SK-N-SH (cell line): Measurements from ENCODE around the gene BCAR1. TPM values are rescaled to one million over a fixed set of nuclear protein-coding genes. Genes with fewer than 3 reads are reported as not detected.

Experiments used
- CTCF ChIA-PET: fragments of 300-600, 350-600 bp; formaldehyde crosslinking; extraction: SDS; loops from one replicate; lab custom pipeline; 2021; lab: Yijun Ruan, JAX
- POLR2A ChIA-PET: fragments of 350-600 bp; sonication (Branson Sonifier 250); formaldehyde crosslinking; extraction: SDS; loops from one replicate; lab custom pipeline; 2020; ENCODE audit warnings: antibody characterized with exemption, inconsistent platforms; lab: Yijun Ruan, JAX
- DNase-seq: peaks from one replicate; pipeline ENCODE4 v3.0.0; 2012
- H2AFZ ChIP-seq: fragments of 200-600 bp; sonication (generic); 2 replicates; pipeline ENCODE4 v1.8.1; 2016; ENCODE audit warnings: antibody characterized with exemption, mild to moderate bottlenecking, low read depth
- H3F3A ChIP-seq: fragments of 200-600 bp; sonication (generic); replicated peaks from 2 replicates; pipeline ENCODE3; 2016; ENCODE audit warnings: antibody characterized with exemption, mild to moderate bottlenecking; ENCODE audit not compliant: insufficient read depth
- H3K27ac ChIP-seq, 2 experiments: fragments of 200-500 bp in 1 of 2; fragments of 200-600 bp in 1 of 2; sonication (Bioruptor generic) in 1 of 2; sonication (generic), shearing (Covaris generic) in 1 of 2; 2 replicates each; pipeline versions ENCODE4 v1.5.1 to v1.6.1; 2014 to 2016; ENCODE audit warnings: low read depth in 2 of 2, inconsistent platforms in 1 of 2, low read length in 1 of 2, mild to moderate bottlenecking in 1 of 2, mixed read lengths in 1 of 2
- H3K27me3 ChIP-seq: fragments of 200-600 bp; sonication (generic), shearing (Covaris generic); 2 replicates; pipeline ENCODE4 v1.6.1; 2016; ENCODE audit warnings: mixed run types; ENCODE audit not compliant: insufficient read depth
- H3K36me3 ChIP-seq, 2 experiments: fragments of 200-500 bp in 1 of 2; fragments of 200-600 bp in 1 of 2; sonication (Bioruptor generic) in 1 of 2; sonication (generic) in 1 of 2; replicated peaks in 1 of 2; 2 replicates each; pipeline versions ENCODE3 to v1.5.1; 2014 to 2016; ENCODE audit warnings: low read length in 1 of 2, mild to moderate bottlenecking in 1 of 2; ENCODE audit not compliant: insufficient read depth in 2 of 2, control insufficient read depth in 1 of 2
- H3K4me1 ChIP-seq, 2 experiments: fragments of 200-500 bp in 1 of 2; fragments of 200-600 bp in 1 of 2; sonication (Bioruptor generic) in 1 of 2; sonication (generic), shearing (Covaris generic) in 1 of 2; 2 replicates each; pipeline versions ENCODE4 v1.5.1 to v1.6.1; 2014 to 2016; ENCODE audit warnings: low read depth in 1 of 2, low read length in 1 of 2, mixed run types in 1 of 2; ENCODE audit not compliant: insufficient read depth in 2 of 2, control insufficient read depth in 1 of 2
- H3K4me2 ChIP-seq: fragments of 200-600 bp; sonication (generic), shearing (Covaris generic); 2 replicates; pipeline ENCODE4 v1.6.1; 2017; ENCODE audit warnings: mixed run types
- H3K4me3 ChIP-seq, 2 experiments: fragments of 200-500 bp in 1 of 2; fragments of 200-600 bp in 1 of 2; sonication (Bioruptor generic) in 1 of 2; sonication (generic), shearing (Covaris generic) in 1 of 2; 2 replicates each; pipeline versions ENCODE4 v1.5.1 to v1.8.1; 2014 to 2016; ENCODE audit warnings: low read depth in 2 of 2, inconsistent platforms in 1 of 2, low read length in 1 of 2, mild to moderate bottlenecking in 1 of 2, mixed read lengths in 1 of 2, moderate library complexity in 1 of 2
- H3K79me2 ChIP-seq: fragments of 200-600 bp; sonication (generic); 2 replicates; pipeline ENCODE4 v1.8.1; 2017; ENCODE audit warnings: mild to moderate bottlenecking; ENCODE audit not compliant: insufficient read depth
- H3K9ac ChIP-seq: fragments of 200-600 bp; sonication (generic); 2 replicates; pipeline ENCODE4 v1.6.1; 2017; ENCODE audit warnings: mixed run types
- H3K9me2 ChIP-seq: fragments of 200-600 bp; sonication (generic); 2 replicates; pipeline ENCODE4 v1.6.1; 2017; ENCODE audit warnings: mixed run types
- H3K9me3 ChIP-seq: fragments of 200-600 bp; sonication (generic); 2 replicates; pipeline ENCODE4 v1.6.1; 2017; ENCODE audit warnings: mixed run types, mild to moderate bottlenecking, moderate library complexity
- H4K20me1 ChIP-seq: fragments of 200-600 bp; sonication (generic); 2 replicates; pipeline ENCODE4 v1.6.1; 2017; ENCODE audit warnings: mild to moderate bottlenecking, mixed run types; ENCODE audit not compliant: insufficient read depth
- CHD2 ChIP-seq: fragments of 150-350 bp; IDR thresholded peaks from 2 replicates; pipeline ENCODE4 v1.6.1; 2018; ENCODE audit warnings: low read length; ENCODE audit not compliant: partially characterized antibody
- CTCF ChIP-seq: fragments of 200-600 bp; sonication (generic); IDR thresholded peaks from 2 replicates; pipeline ENCODE4 v1.6.1; 2017; ENCODE audit warnings: antibody characterized with exemption, mild to moderate bottlenecking, moderate library complexity
- EP300 ChIP-seq, 2 experiments: IDR thresholded peaks; 2 replicates each; pipeline versions ENCODE4 v1.4.0 to v1.6.1; 2012; ENCODE audit warnings: borderline replicate concordance in 1 of 2, low read depth in 1 of 2, low read length in 1 of 2
- EZH2phosphoT487 ChIP-seq: fragments of 200-600 bp; sonication (generic); IDR thresholded peaks from 2 replicates; pipeline ENCODE4 v1.6.1; 2017; ENCODE audit warnings: low read depth, mixed run types, mild to moderate bottlenecking, antibody characterized with exemption, moderate library complexity, borderline replicate concordance
- FOXJ3 ChIP-seq: sonication (generic); formaldehyde crosslinking; IDR thresholded peaks from 2 replicates; pipeline ENCODE4 v1.5.1; 2020; ENCODE audit warnings: mild to moderate bottlenecking, missing genetic modification reagents
- GABPA ChIP-seq: IDR thresholded peaks from 2 replicates; pipeline ENCODE4 v1.4.0; 2012; ENCODE audit warnings: low read depth, mild to moderate bottlenecking
- GATA2 ChIP-seq: sonication (generic); formaldehyde crosslinking; IDR thresholded peaks from 2 replicates; pipeline ENCODE4 v1.5.0; 2020; ENCODE audit warnings: mild to moderate bottlenecking, missing genetic modification reagents
- MXI1 ChIP-seq: IDR thresholded peaks from 2 replicates; pipeline ENCODE4 v1.6.1; 2012; ENCODE audit warnings: mild to moderate bottlenecking, low read depth, low read length, improper control_type of control experiment
- NRF1 ChIP-seq: IDR thresholded peaks from 2 replicates; pipeline ENCODE4 v1.6.1; 2012; ENCODE audit warnings: low read depth, mild to moderate bottlenecking, low read length
- POLR2AphosphoS5 ChIP-seq: IDR thresholded peaks from 2 replicates; pipeline ENCODE4 v1.6.1; 2012; ENCODE audit warnings: low read depth, low read length
- RCOR1 ChIP-seq: fragments of 150-350 bp; IDR thresholded peaks from 2 replicates; pipeline ENCODE4 v1.6.1; 2017; ENCODE audit warnings: antibody characterized with exemption, low read length
- TAF1 ChIP-seq: IDR thresholded peaks from 2 replicates; pipeline ENCODE4 v1.6.1; 2012; ENCODE audit warnings: low read depth, mild to moderate bottlenecking, low read length, moderate library complexity, borderline replicate concordance
- TCF12 ChIP-seq: IDR thresholded peaks from 2 replicates; pipeline ENCODE4 v1.4.0; 2012
- USF2 ChIP-seq: fragments of 150-350 bp; IDR thresholded peaks from 2 replicates; pipeline ENCODE4 v1.6.1; 2017; ENCODE audit warnings: antibody characterized with exemption, low read length, low read depth, borderline replicate concordance
- WGBS: methylation state at CpG from one replicate; pipeline ENCODE4 v1.1.6; 2017; ENCODE audit warnings: low lambda C conversion rate; 5-methylcytosine and 5-hydroxymethylcytosine counted together
- polyA plus RNA-seq, 3 experiments: library from polyadenylated mRNA; depleted of rRNA; stranded (reverse); fragments of >200 nt; gene quantifications; 2 replicates each; pipeline ENCODE4 v1.2.3, GENCODE V29; 2012
- TF ChIP-seq, protein P1 (sequence below): IDR thresholded peaks from 2 replicates; pipeline ENCODE4 v1.4.0; 2012; ENCODE audit warnings: low read depth
- TF ChIP-seq, protein P2 (sequence below): IDR thresholded peaks from 2 replicates; pipeline ENCODE4; 2012
- TF ChIP-seq, protein P3 (sequence below): IDR thresholded peaks from 2 replicates; pipeline ENCODE4 v1.4.0; 2012; ENCODE audit warnings: low read depth, borderline replicate concordance

The BCAR1 gene
- polyA plus RNA-seq, 1 of the 3 experiments (the other 2 are of a cell fraction) = 45.1 TPM

DNA sequence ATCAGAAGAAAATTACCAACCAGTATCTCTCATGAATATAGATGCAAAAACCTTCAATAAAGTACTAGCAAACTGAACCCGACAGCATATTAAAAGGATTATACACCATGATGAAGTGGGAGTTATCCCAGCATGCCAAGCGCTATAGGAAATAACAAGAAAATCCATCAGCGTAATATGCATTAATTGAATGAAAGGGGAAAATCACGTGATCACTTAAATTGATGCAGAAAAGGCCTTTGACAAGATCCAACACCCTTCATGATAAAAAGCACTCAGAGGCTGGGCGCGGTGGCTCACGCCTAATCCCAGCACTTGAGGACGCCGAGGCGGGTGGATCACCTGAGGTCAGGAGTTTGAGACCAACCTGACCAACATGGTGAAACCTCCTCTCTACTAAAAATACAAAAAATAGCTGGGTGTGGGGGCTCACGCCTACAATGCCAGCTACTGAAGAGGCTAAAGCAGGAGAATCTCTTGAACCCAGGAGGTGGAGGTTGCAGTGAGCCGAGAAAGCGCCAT, 49.3 kb downstream of the BCAR1 start:
- Histone ChIP-seq H2AFZ (no peak overlapping the region), H3K4me1 (peaks cover 0 to 8% of the 10 kb centered on the region in 2 experiments; a peak in 1 of 4 replicates), H3K79me2 (no peaks in the 10 kb centered on the region), H3K4me3 (no peak overlapping the region), H3K27ac (no peak overlapping the region), H3F3A (no peaks in the 10 kb centered on the region), H3K4me2 (no peak overlapping the region), H3K9me2 (no peaks in the 10 kb centered on the region), H3K36me3 (no peaks in the 10 kb centered on the region), H4K20me1 (no peaks in the 10 kb centered on the region), H3K27me3 (no peaks in the 10 kb centered on the region), H3K9ac (no peak overlapping the region), H3K9me3 (no peaks in the 10 kb centered on the region)
- ChIA-PET CTCF (interaction anchor here (1.2 to 6.5 kb wide), 4 partner anchors 32 to 200 kb away, joined by 5 to 105 read pairs (median 10); no protein-coding TSS in a partner anchor), POLR2A (no interaction called here)
- WGBS = 90% methylated on average over 13 of the region's 13 CpGs
- TF ChIP-seq NRF1 (no peak), USF2 (no peak), EZH2phosphoT487 (no peak), GATA2 (CRISPR knock-in tag) (no peak), MXI1 (no peak), TCF12 (no peak)
- no peak for DNase-seq

DNA sequence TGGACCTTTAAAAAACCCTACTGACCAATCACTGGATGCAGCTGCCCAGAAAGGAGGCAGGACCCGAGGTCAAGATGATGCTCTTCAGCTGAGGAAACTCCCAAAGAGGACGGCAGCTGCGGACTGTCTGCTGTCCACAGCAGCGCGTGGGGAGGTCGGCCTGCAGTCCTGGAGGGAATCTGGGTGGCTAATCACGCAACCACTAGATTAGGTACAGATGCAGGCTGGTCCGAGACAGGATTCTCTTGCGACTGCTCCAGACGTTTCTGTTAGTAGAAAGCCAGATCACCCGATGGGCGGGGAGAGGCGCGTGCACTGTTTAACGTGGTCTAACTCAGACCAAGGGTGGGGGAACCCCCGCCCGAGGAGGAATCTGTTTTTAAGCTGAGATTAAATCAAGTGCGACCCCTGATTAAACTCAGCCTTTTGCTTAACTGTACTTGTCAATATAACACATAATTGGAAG, 53.3 kb downstream of the BCAR1 start:
- Histone ChIP-seq H3K9me3 (no peaks in the 10 kb centered on the region), H3F3A (no peaks in the 10 kb centered on the region), H3K4me2 (peak overlapping the region; percentile 46; the same call in 1 of the 2 replicates), H3K27me3 (no peaks in the 10 kb centered on the region), H3K4me3 (peak overlapping the region in 1 of 2 experiments; percentile 19; a peak in 1 of 4 replicates), H3K27ac (peak overlapping the region in 1 of 2 experiments; percentile 8; a peak in 1 of 4 replicates), H4K20me1 (no peaks in the 10 kb centered on the region), H3K36me3 (no peaks in the 10 kb centered on the region), H3K9ac (no peak overlapping the region), H3K4me1 (peaks cover 0 to 8% of the 10 kb centered on the region in 2 experiments; a peak in 1 of 4 replicates), H2AFZ (peak overlapping the region; percentile 77; the same call in 1 of the 2 replicates), H3K79me2 (no peaks in the 10 kb centered on the region), H3K9me2 (no peaks in the 10 kb centered on the region)
- WGBS = 18% methylated on average over 18 of the region's 18 CpGs
- CTCF ChIA-PET = interaction anchor here (0.6 to 6.5 kb wide), 27 partner anchors 18 to 566 kb away, joined by 3 to 105 read pairs (median 5); partner anchors contain the start of genes CHST5, CTRB1, TMEM170A and ZNRF1
- TF ChIP-seq CTCF (no peak), RCOR1 (no peak), POLR2AphosphoS5 (no peak), GATA2 (CRISPR knock-in tag) (0 out of 2 replicates have a peak, but pooled peaks have one; percentile 9), CHD2 (peak; percentile 7), NRF1 (no peak), EZH2phosphoT487 (no peak), EP300 (IDR thresholded peaks at IDR 0.05; ENCODE audit: borderline replicate concordance in 1 of 2, low read depth in 1 of 2, low read length in 1 of 2) (peak in 1 of 2 experiments; percentile 32; a peak in 1 of 4 replicates), MXI1 (peak; percentile 54; the same call in 1 of the 2 replicates), GABPA (no peak), FOXJ3 (CRISPR knock-in tag) (no peak), TAF1 (no peak)
- TF ChIP-seq, protein P1, sequence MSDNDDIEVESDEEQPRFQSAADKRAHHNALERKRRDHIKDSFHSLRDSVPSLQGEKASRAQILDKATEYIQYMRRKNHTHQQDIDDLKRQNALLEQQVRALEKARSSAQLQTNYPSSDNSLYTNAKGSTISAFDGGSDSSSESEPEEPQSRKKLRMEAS = no peak
- TF ChIP-seq, protein P2, sequence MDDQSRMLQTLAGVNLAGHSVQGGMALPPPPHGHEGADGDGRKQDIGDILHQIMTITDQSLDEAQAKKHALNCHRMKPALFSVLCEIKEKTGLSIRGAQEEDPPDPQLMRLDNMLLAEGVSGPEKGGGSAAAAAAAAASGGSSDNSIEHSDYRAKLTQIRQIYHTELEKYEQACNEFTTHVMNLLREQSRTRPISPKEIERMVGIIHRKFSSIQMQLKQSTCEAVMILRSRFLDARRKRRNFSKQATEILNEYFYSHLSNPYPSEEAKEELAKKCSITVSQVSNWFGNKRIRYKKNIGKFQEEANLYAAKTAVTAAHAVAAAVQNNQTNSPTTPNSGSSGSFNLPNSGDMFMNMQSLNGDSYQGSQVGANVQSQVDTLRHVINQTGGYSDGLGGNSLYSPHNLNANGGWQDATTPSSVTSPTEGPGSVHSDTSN = no peak
- TF ChIP-seq, protein P3, sequence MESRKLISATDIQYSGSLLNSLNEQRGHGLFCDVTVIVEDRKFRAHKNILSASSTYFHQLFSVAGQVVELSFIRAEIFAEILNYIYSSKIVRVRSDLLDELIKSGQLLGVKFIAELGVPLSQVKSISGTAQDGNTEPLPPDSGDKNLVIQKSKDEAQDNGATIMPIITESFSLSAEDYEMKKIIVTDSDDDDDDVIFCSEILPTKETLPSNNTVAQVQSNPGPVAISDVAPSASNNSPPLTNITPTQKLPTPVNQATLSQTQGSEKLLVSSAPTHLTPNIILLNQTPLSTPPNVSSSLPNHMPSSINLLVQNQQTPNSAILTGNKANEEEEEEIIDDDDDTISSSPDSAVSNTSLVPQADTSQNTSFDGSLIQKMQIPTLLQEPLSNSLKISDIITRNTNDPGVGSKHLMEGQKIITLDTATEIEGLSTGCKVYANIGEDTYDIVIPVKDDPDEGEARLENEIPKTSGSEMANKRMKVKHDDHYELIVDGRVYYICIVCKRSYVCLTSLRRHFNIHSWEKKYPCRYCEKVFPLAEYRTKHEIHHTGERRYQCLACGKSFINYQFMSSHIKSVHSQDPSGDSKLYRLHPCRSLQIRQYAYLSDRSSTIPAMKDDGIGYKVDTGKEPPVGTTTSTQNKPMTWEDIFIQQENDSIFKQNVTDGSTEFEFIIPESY = no peak
- peak; percentile 71 for DNase-seq
- POLR2A ChIA-PET = interaction anchor here (0.8 to 0.9 kb wide), 2 partner anchors 236 to 266 kb away, joined by 3 to 4 read pairs; partner anchors contain the start of gene TMEM170A
